SKM-1 treated with dmso at 0.1 percent for 144 hours (cell line): ENCODE data around the gene SLC47A2.
"Not testable (repeated sequence)": the region's sequence is repeated elsewhere in the genome, so short reads cannot be mapped to it uniquely, and the experiment has no call there.

ENCODE experiments used
- DNase-seq: peaks from one replicate; lab custom pipeline; 2025; ENCODE audit not compliant: unreplicated experiment; lab: John Stamatoyannopoulos, UW

The SLC47A2 gene

GRCh38 chr17:19672009-19672750 lies 44.2 kb downstream of the SLC47A2 start:
- no peak for DNase-seq

- DNase-seq: no peak
Measured at GRCh38 chr17:19671433-19671832, 45.0 kb downstream of the SLC47A2 start.

- DNase-seq: no peak
Measured at GRCh38 chr17:19670908-19671307, 45.5 kb downstream of the SLC47A2 start.

GRCh38 chr17:19669680-19670079 lies 46.7 kb downstream of the SLC47A2 start:
- not testable (repeated sequence) for DNase-seq

GRCh38 chr17:19664821-19665181 lies 51.6 kb downstream of the SLC47A2 start:
- DNase-seq: no peak

GRCh38 chr17:19664136-19664820 lies 52.1 kb downstream of the SLC47A2 start:
- no peak for DNase-seq

GRCh38 chr17:19663097-19663496 lies 53.3 kb downstream of the SLC47A2 start:
- DNase-seq: no peak

- no peak for DNase-seq
Measured at GRCh38 chr17:19661121-19661520, 55.3 kb downstream of the SLC47A2 start.

GRCh38 chr17:19660219-19660870 lies 56.0 kb downstream of the SLC47A2 start:
- DNase-seq: no peak

GRCh38 chr17:19659366-19660177 lies 56.8 kb downstream of the SLC47A2 start:
- no peak for DNase-seq

GRCh38 chr17:19656851-19657581 lies 59.4 kb downstream of the SLC47A2 start:
- DNase-seq: no peak

GRCh38 chr17:19656336-19656735 lies 60.0 kb downstream of the SLC47A2 start:
- DNase-seq: no peak

- DNase-seq: no peak
Measured at GRCh38 chr17:19654896-19655295, 61.5 kb downstream of the SLC47A2 start.

- DNase-seq: no peak
Measured at GRCh38 chr17:19654342-19654886, 62.0 kb downstream of the SLC47A2 start.

- no peak for DNase-seq
Measured at GRCh38 chr17:19652595-19652994, 63.8 kb downstream of the SLC47A2 start.

- DNase-seq: no peak
Measured at GRCh38 chr17:19651451-19652238, 64.7 kb downstream of the SLC47A2 start.

- DNase-seq: no peak
Measured at GRCh38 chr17:19650826-19651225, 65.6 kb downstream of the SLC47A2 start.

- DNase-seq: no peak
Measured at GRCh38 chr17:19649274-19649541, 67.2 kb downstream of the SLC47A2 start.

- peak; percentile 95 for DNase-seq
Measured at GRCh38 chr17:19648475-19649273, 67.7 kb downstream of the SLC47A2 start, which contains the start of gene ALDH3A2. ALDH3A2 (plus strand) TSS chr17:19648751; CDS start chr17:19648972, 221 bp downstream.
